Esophagus squamous epithelium (tissue), 4 donors: ENCODE data around the gene TRMT44.

Experiments used
- POLR2A ChIP-seq, 4 donors: fragments of 450-650 bp; IDR thresholded peaks; one replicate each; pipeline ENCODE4 v1.6.1; 2017; ENCODE audit warnings: antibody characterized with exemption in 4 of 4, mild to moderate bottlenecking in 4 of 4, moderate library complexity in 3 of 4
- TF ChIP-seq, protein P1 (sequence below), 6 experiments: fragments of 450-650 bp in 4 of 6; fragments of 200-600 bp in 2 of 6; sonication (generic) in 2 of 6; IDR thresholded peaks; one replicate each; pipeline ENCODE4 v1.5.1; 2016 to 2019; ENCODE audit warnings: antibody characterized with exemption in 6 of 6, mild to moderate bottlenecking in 4 of 6, moderate library complexity in 4 of 6

DNA sequence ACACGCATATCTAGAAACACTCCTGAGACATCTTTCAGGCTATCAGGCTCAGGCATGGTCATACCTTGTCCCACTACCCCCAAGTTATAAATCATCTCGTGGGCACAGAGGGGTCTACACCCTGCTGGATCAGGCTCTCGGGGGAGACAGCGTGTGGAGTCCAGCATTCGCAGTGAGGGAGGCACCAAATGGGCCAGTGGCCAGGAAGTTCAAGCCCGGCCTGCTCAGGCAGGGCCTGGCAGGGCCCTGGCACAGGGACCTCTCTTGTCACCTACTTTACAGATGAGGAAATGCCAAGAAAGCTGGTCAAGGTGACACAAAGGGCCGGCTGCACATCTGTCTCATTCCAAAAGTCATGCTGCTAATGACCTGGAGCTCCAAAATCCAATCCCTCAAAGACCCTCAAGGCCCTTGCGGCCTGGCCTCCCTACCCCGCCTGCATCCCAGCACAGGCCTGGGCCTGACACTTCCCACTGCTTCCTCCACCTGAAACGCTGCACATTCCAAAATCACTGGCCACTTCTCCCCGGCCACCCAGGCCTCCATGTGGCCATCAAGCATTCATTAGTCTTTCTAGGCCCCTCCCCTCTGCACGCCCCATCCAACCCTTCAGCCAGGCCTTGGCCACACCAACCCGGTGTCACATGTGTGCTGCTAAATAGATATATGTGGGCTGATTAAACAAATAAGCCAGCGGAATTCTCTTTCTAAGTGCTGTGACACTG is 35.6 kb upstream of the TRMT44 start:
- TF ChIP-seq, protein P1, sequence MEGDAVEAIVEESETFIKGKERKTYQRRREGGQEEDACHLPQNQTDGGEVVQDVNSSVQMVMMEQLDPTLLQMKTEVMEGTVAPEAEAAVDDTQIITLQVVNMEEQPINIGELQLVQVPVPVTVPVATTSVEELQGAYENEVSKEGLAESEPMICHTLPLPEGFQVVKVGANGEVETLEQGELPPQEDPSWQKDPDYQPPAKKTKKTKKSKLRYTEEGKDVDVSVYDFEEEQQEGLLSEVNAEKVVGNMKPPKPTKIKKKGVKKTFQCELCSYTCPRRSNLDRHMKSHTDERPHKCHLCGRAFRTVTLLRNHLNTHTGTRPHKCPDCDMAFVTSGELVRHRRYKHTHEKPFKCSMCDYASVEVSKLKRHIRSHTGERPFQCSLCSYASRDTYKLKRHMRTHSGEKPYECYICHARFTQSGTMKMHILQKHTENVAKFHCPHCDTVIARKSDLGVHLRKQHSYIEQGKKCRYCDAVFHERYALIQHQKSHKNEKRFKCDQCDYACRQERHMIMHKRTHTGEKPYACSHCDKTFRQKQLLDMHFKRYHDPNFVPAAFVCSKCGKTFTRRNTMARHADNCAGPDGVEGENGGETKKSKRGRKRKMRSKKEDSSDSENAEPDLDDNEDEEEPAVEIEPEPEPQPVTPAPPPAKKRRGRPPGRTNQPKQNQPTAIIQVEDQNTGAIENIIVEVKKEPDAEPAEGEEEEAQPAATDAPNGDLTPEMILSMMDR (IDR thresholded peaks at IDR 0.05): no peak
- no peak for TF ChIP-seq POLR2A (IDR thresholded peaks at IDR 0.05)
